GM12801 (cell line): ENCODE measurements around the gene KLF12.

Experiments used
- CTCF ChIP-seq: IDR thresholded peaks from one replicate; pipeline ENCODE4 v1.5.1; 2011; ENCODE audit warnings: control low read depth; ENCODE audit not compliant: insufficient read length; ENCODE audit errors: extremely low read depth

KLF12 gene

GRCh38 chr13:74151859-74152258 is 17.7 kb upstream of the KLF12 start:
- TF ChIP-seq CTCF, result no peak

GRCh38 chr13:74148352-74148751 is 14.1 kb upstream of the KLF12 start:
- no peak for TF ChIP-seq CTCF

GRCh38 chr13:74145249-74145975 is 11.2 kb upstream of the KLF12 start:
- TF ChIP-seq CTCF, result no peak

- TF ChIP-seq CTCF, result no peak
Observed at GRCh38 chr13:74144269-74144668, 10.1 kb upstream of the KLF12 start.

GRCh38 chr13:74142257-74142656 is 8.1 kb upstream of the KLF12 start:
- TF ChIP-seq CTCF, result no peak

- no peak for TF ChIP-seq CTCF
Observed at GRCh38 chr13:74138241-74138640, 4.0 kb upstream of the KLF12 start.

- TF ChIP-seq CTCF, result no peak
Observed at GRCh38 chr13:74136084-74136658, 2.0 kb upstream of the KLF12 start.
